Large intestine (tissue), 3 donors: ENCODE measurements around the gene MADCAM1. TPM values are rescaled to one million over a fixed set of nuclear protein-coding genes. Genes with fewer than 3 reads are reported as not detected.

Experiments used
- DNase-seq, 2 donors: peaks; one replicate each; pipeline versions ENCODE4 v3.0.0 to v3.0.0-alpha.2; 2013
- H3K27ac ChIP-seq: one replicate; pipeline ENCODE4 v1.5.1; 2013; ENCODE audit warnings: low read length
- H3K27me3 ChIP-seq: 2 replicates; pipeline ENCODE4 v1.6.1; 2013; ENCODE audit warnings: low read length; ENCODE audit not compliant: control insufficient read depth, insufficient read depth
- H3K36me3 ChIP-seq: 2 replicates; pipeline ENCODE4 v1.6.1; 2013; ENCODE audit warnings: low read length; ENCODE audit not compliant: control insufficient read depth, insufficient read depth
- H3K4me1 ChIP-seq: one replicate; pipeline ENCODE4 v1.6.1; 2013; ENCODE audit warnings: low read length; ENCODE audit not compliant: control insufficient read depth, insufficient read depth
- H3K4me3 ChIP-seq: one replicate; pipeline ENCODE4 v1.5.1; 2013; ENCODE audit warnings: low read length
- H3K9me3 ChIP-seq: one replicate; pipeline ENCODE4 v1.6.1; 2013; ENCODE audit warnings: mild to moderate bottlenecking, low read depth, low read length, moderate library complexity; ENCODE audit not compliant: control insufficient read depth
- WGBS: methylation state at CpG from one replicate; pipeline ENCODE4 v1.1.5; 2013; ENCODE audit warnings: low lambda C conversion rate; ENCODE audit not compliant: insufficient coverage; 5-methylcytosine and 5-hydroxymethylcytosine counted together
- polyA plus RNA-seq: library from polyadenylated mRNA; unstranded; fragments of 120-200 nt; gene quantifications from one replicate; pipeline ENCODE4 v1.2.1, GENCODE V29; 2013

Gene MADCAM1
- polyA plus RNA-seq, 1 donor = 10.7 TPM

DNA sequence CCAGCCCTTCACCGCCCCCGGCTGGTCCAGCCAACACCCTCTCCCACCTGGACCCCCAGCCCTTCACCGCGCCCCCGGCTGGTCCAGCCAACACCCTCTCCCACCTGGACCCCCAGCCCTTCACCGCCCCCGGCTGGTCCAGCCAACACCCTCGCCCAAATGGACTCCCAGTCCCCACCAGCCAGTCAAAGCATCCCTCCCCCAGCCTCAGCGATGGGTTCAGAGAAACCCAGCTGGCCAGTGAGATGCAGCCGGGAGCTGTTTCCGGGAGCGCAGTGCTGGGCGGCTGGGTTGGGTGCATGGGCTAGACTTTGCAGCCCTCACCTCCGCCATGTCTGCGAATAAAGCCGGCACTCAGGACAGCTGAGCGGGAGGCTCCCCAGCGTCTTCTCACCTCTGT lies 28.7 kb downstream of the MADCAM1 start:
- Histone ChIP-seq H3K4me3 (no peak overlapping the region), H3K9me3 (peaks cover 17% of the 10 kb centered on the region), H3K27me3 (no peaks in the 10 kb centered on the region), H3K4me1 (peaks cover 5% of the 10 kb centered on the region), H3K36me3 (no peaks in the 10 kb centered on the region), H3K27ac (no peak overlapping the region)
- DNase-seq = no peak
- WGBS = no CpG with 5 or more reads among the region's 18 CpGs

DNA sequence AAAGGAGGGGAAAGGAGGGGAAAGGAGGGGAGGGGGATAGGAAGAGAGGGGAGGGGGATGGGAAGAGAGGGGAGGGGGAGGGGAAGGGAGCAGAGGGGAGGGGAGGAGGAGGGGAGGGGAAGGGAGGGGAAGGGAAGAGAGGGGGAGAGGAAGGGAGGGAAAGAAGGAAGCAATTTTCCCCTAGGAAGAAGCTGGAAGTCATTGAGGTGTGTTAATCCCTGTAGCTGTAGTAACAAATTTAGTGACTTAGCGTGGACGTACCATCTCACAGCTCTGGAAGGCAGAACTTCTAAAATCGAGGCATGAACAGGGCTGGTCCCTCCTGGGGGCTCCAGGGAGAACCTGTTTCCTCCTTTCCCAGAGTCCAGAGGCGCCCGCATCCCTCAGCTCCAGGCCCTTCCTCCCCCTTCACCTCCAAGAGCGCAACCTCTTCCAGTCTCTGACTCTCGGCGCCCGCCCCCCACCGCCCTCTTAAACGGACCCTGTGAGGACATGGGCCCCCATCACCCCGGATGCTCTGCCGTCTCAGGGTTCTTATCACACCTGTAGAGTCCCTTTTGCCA lies 29.7 kb downstream of the MADCAM1 start:
- Histone ChIP-seq H3K36me3 (no peaks in the 10 kb centered on the region), H3K4me3 (no peak overlapping the region), H3K9me3 (peaks cover 17% of the 10 kb centered on the region), H3K27ac (no peak overlapping the region), H3K4me1 (peaks cover 11% of the 10 kb centered on the region), H3K27me3 (no peaks in the 10 kb centered on the region)
- no CpG with 5 or more reads among the region's 13 CpGs for WGBS
- no peak for DNase-seq

DNA sequence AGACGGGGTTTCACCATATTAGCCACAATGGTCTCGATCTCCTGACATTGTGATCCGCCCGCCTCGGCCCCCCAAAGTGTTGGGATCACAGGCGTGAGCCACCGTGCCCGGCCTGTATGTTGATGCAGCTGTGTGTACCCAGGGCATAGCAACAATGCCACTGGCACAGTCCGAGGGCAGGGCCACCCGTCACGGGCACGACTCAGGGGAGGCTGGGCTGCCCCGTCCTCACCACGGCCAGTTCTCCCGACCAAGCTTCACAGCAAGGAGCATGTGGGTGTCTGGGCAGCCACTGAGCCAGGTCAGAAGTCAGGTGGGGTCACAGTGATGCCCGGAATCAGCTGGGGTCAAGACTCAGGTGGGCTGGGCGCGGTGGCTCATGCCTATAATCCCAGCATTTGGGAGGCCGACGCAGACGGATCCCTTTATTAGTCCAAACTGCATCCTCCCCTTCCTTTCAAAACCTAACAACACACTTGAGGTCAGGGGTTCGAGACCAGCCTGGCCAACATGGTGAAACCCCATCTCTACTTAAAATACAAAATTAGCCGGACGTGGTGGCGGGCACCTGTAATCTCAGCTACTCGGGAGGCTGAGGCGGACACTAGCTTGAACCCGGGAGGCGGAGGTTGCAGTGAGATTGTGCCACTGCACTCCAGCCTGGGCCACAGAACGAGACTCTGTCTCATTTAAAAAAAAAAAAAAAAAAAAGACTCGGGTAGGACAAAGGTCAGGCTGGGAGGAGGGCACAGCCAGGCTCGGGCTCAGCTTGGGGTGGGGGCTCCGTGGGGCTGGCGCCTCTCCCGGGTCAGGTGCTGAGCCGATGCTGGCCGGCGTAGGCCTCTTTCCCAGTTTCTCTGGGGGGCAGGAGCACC lies 34.1 kb downstream of the MADCAM1 start:
- H3K4me1 ChIP-seq = peaks cover 23% of the 10 kb centered on the region
- peaks cover 8% of the 10 kb centered on the region for H3K36me3 ChIP-seq
- no peaks in the 10 kb centered on the region for H3K27me3 ChIP-seq
- peak overlapping the region; percentile 51 for H3K4me3 ChIP-seq
- no peak for DNase-seq
- H3K9me3 ChIP-seq = peaks cover 6% of the 10 kb centered on the region
- no CpG with 5 or more reads among the region's 38 CpGs for WGBS
- peak overlapping the region; percentile 75 for H3K27ac ChIP-seq

DNA sequence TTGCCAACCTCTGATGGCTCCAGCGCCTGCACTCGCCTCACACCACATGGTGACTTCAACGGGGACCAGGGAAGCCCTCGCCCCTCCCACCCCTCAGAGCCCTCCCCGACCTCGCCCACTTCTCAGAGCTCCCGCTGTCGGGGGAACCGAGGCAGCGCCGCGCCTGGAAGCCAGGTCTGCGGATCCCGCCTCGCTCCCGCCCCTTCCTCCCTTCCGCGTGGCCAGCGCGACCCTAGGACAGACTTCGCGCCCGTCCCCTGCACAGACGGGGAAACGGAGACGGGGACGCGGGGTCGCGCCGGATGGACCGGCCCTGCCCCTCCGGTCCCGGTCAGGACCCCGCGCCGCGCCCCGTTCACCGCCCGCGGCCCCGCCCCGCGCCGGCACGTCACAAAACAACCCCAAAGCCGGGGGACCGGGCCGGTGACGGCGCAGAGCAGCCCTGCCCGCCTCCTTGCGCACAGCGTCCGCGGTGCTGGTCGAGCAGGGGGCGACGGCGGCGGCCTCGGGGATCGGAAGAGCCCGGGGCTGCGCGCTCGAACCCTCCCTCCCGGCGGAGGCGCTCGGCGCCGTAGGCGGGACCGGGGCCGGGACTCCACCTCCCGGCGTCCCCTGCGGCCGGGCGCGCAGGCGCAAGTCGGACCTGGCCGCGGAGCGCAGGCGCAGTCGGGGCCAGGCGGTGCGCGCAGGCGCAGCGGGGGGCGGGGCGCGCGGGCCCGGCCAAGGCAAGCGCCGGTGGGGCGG lies 34.9 kb downstream of the MADCAM1 start:
- H3K27me3 ChIP-seq = no peaks in the 10 kb centered on the region
- peak overlapping the region; percentile 75 for H3K27ac ChIP-seq
- peak overlapping the region; percentile 51 for H3K4me3 ChIP-seq
- peak; percentile 85 to 94 for DNase-seq
- H3K9me3 ChIP-seq = peaks cover 6% of the 10 kb centered on the region
- peaks cover 16% of the 10 kb centered on the region for H3K36me3 ChIP-seq
- no CpG with 5 or more reads among the region's 103 CpGs for WGBS
- H3K4me1 ChIP-seq = peaks cover 21% of the 10 kb centered on the region

DNA sequence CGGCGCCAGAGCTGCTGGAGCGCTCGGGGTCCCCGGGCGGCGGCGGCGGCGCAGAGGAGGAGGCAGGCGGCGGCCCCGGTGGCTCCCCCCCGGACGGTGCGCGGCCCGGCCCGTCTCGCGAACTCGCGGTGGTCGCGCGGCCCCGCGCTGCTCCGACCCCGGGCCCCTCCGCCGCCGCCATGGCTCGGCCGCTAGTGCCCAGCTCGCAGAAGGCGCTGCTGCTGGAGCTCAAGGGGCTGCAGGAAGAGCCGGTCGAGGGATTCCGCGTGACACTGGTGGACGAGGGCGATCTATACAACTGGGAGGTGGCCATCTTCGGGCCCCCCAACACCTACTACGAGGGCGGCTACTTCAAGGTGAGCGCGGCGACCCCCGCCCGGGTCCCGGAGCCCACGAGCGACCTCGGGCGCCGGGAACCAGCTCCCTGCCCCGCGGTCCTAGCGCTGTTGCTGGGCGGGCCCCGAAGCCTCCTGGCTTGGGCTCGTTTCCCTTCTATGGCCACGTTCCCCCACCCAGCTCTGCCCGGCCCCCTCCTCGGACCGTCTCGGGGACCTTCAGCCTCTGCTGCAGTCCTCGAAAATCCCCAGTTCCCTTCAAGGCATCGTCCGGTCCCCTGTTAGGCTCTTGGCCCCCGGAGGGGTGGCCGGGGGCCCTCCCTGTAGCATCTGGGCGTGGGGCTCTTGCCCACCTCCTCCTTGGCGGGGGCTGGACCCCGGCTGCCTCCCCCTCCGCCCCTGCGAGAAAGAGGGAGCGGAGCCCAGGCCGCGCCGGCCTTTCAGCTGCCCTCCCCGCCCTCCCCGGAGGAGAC lies 35.7 kb downstream of the MADCAM1 start, which contains the start of gene CDC34:
CDC34 (plus strand) TSS at position 8 of the 808 bp plus-strand sequence; CDS start at position 180, 172 bp downstream.
- H3K27ac ChIP-seq = peak within 1 kb of the TSS; percentile 88
- peak in 1 of 2 donors; percentile 34 for DNase-seq
- H3K36me3 ChIP-seq = peaks cover 24% of the 10 kb centered on the region
- H3K4me1 ChIP-seq = peaks cover 18% of the 10 kb centered on the region
- no peaks in the 10 kb centered on the region for H3K27me3 ChIP-seq
- peaks cover 6% of the 10 kb centered on the region for H3K9me3 ChIP-seq
- H3K4me3 ChIP-seq = peak within 1 kb of the TSS; percentile 99
- WGBS = no CpG with 5 or more reads among the region's 84 CpGs

DNA sequence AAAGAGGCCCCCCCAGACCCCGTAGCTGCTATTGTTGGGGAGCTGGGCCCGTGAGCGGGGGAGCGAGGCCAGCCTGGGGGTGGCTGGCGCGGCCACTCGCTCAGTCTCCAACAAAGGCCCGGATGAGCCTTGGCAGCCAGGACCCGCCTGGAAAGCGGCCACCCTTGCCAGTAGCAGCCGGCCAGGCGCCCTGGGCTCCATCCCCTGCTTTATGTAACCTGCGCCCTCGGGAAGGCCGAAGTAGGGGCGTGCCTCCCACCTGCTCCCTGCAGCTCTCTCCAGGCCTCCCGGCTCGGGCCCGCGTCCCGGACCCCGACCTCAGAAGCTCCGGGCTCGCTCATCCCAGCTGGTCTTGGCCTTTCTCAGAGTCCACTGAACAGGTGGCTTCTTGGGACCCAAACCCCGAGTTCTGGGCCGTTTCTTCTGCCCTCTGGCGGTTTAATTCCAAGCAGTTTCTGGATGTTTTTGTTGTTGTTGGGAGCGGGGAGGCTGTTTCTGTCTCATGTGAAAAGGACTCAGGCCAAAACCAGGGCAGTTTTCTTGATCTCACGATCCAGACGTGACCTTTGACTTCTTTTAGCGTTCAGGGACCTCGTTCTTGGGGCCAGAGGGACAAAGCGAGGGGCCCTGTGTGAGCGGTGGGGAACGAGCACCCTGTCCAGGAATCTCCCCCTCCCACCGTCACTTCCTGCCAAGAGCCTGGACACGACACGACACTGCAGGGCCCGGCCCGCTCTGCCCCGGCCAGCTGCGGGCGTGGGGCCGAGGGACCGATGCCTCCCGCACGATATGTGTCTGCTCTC lies 36.5 kb downstream of the MADCAM1 start:
- peak overlapping the region; percentile 99 for H3K4me3 ChIP-seq
- peaks cover 18% of the 10 kb centered on the region for H3K4me1 ChIP-seq
- WGBS = no CpG with 5 or more reads among the region's 47 CpGs
- peak overlapping the region; percentile 88 for H3K27ac ChIP-seq
- H3K36me3 ChIP-seq = peaks cover 30% of the 10 kb centered on the region
- DNase-seq = peak in 1 of 2 donors; percentile 80
- H3K9me3 ChIP-seq = peaks cover 6% of the 10 kb centered on the region
- H3K27me3 ChIP-seq = no peaks in the 10 kb centered on the region

DNA sequence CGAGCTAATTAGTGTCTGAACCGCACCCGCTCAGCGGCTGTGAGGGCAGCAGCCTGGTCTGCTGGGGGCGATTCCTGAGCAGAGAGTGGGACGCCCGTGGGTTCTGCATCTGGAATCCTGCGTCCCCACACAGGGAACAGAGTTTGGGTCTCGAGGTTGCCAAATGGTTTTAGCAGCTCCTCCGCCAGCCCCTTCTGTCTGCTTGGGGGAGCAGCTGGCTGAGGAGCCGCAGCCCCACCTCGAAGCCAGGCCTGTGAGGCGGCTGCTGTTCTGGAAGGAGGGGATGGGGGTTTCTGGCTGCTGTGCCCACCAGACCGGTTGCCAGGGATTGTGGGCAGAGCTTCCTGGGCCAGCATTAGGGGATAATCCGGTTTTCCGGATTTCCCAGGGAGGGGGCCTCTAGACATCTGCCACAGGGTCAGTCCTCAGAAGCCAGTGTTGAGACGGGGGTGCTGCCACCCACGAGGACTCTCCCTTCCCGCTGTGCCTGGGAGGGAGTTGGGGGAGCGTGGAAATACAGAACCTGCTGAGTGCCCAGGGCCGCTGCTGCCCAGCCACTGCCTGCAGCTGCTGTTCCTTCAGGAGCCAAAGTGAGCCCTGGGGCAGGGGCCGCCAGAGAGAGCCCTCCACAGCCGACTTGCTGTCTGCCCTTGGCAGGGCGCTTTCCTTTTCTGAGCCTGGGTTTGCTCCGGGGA lies 37.2 kb downstream of the MADCAM1 start:
- no CpG with 5 or more reads among the region's 25 CpGs for WGBS
- no peak for DNase-seq
- peaks cover 18% of the 10 kb centered on the region for H3K4me1 ChIP-seq
- H3K4me3 ChIP-seq = peak overlapping the region; percentile 99
- H3K36me3 ChIP-seq = peaks cover 37% of the 10 kb centered on the region
- H3K27ac ChIP-seq = peak overlapping the region; percentile 88
- no peaks in the 10 kb centered on the region for H3K27me3 ChIP-seq
- peaks cover 6% of the 10 kb centered on the region for H3K9me3 ChIP-seq

DNA sequence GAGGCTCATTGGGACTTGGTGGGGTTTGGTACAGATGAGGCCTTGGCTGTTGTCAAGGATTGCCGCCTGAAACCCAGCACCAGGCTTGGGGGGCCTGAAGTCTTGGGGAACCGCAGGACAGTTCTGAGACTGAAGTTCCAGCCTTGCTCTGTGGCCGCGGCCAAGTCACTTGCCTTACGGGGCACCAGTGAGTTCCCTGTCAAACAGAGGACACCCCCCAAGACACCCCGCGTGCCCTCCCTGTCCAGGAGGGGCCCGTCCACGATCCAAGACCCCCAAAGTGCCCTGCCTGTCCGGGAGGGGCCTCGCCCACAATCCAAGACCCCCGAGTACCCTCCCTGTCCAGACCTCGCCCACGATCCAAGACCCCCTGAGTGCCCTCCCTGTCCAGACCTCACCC lies 37.8 kb downstream of the MADCAM1 start:
- H3K27ac ChIP-seq = peak overlapping the region; percentile 88
- H3K4me1 ChIP-seq = peaks cover 18% of the 10 kb centered on the region
- no peak for DNase-seq
- H3K27me3 ChIP-seq = no peaks in the 10 kb centered on the region
- peaks cover 3% of the 10 kb centered on the region for H3K9me3 ChIP-seq
- H3K4me3 ChIP-seq = peak overlapping the region; percentile 99
- peaks cover 43% of the 10 kb centered on the region for H3K36me3 ChIP-seq
- WGBS = no CpG with 5 or more reads among the region's 14 CpGs
